ENCODE data around the gene TBX3. TPM values are rescaled to one million over a fixed set of nuclear protein-coding genes. Genes with fewer than 3 reads are reported as not detected.

The TBX3 gene
- total RNA-seq, 2 experiments from 2014 or later: not detected

- DNase-seq (ENCODE audit: low spot score): no peak
- Histone ChIP-seq H3K9me2 (ENCODE audit: insufficient read depth, low read length) (no peaks in the 10 kb centered on the region), H3K4me2 (ENCODE audit: low read length) (no peak overlapping the region), H3K36me3 (ENCODE audit: insufficient read depth, low read length) (no peaks in the 10 kb centered on the region), H4K20me1 (ENCODE audit: insufficient read depth, low read length) (no peaks in the 10 kb centered on the region), H3K4me3 (ENCODE audit: low read depth, low read length, poor library complexity, severe bottlenecking) (no peak overlapping the region), H3K9me3 (ENCODE audit: low read length) (no peaks in the 10 kb centered on the region), H2AFZ (ENCODE audit: low read length) (no peak overlapping the region), H3K79me2 (ENCODE audit: insufficient read depth, low read depth, low read length) (no peaks in the 10 kb centered on the region), H3K27ac (ENCODE audit: low read depth, low read length, poor library complexity, severe bottlenecking) (no peak overlapping the region), H3K4me1 (ENCODE audit: insufficient read depth, low read length, poor library complexity, severe bottlenecking) (no peaks in the 10 kb centered on the region)
- intact Hi-C loops (cut with micrococcal nuclease; ENCODE audit: unreplicated experiment): no loop called here
- no TSS peak for BruUV-seq (replicated peaks)
- TF ChIP-seq EZH2phosphoT487 (IDR thresholded peaks at IDR 0.05; ENCODE audit: borderline replicate concordance, low read depth, low read length) (no peak), CTCF (conservative IDR thresholded peaks at IDR 0.05; ENCODE audit: low read length) (no peak)
- POLR2A ChIA-PET: interaction anchor here (0.7 kb wide), 1 partner anchor 8 kb away, joined by 3 read pairs; no protein-coding TSS in a partner anchor
- CTCF ChIA-PET (ENCODE audit: unreplicated experiment): no interaction called here
These were observed 27.8 kb downstream of the TBX3 start for GRCh38 chr12:114655934-114656749.

GRCh38 chr12:114649585-114649984 is 34.4 kb downstream of the TBX3 start:
- CTCF ChIA-PET (ENCODE audit: unreplicated experiment): no interaction called here
- no TSS peak for BruUV-seq (replicated peaks)

More at GRCh38 chr12:114649585-114649984, 34.4 kb downstream of the TBX3 start:
- Histone ChIP-seq H2AFZ (ENCODE audit: low read length) (no peak overlapping the region), H3K4me3 (ENCODE audit: low read depth, low read length, poor library complexity, severe bottlenecking) (no peak overlapping the region), H3K9me3 (ENCODE audit: low read length) (no peaks in the 10 kb centered on the region), H3K9me2 (ENCODE audit: insufficient read depth, low read length) (no peaks in the 10 kb centered on the region), H3K36me3 (ENCODE audit: insufficient read depth, low read length) (no peaks in the 10 kb centered on the region), H3K4me2 (ENCODE audit: low read length) (no peak overlapping the region), H3K27ac (ENCODE audit: low read depth, low read length, poor library complexity, severe bottlenecking) (no peak overlapping the region), H4K20me1 (ENCODE audit: insufficient read depth, low read length) (no peaks in the 10 kb centered on the region), H3K4me1 (ENCODE audit: insufficient read depth, low read length, poor library complexity, severe bottlenecking) (no peaks in the 10 kb centered on the region), H3K79me2 (ENCODE audit: insufficient read depth, low read depth, low read length) (no peaks in the 10 kb centered on the region)
- no peak for DNase-seq (ENCODE audit: low spot score)
- intact Hi-C loops (cut with micrococcal nuclease; ENCODE audit: unreplicated experiment): no loop called here
- TF ChIP-seq CTCF (conservative IDR thresholded peaks at IDR 0.05; ENCODE audit: low read length) (no peak), EZH2phosphoT487 (IDR thresholded peaks at IDR 0.05; ENCODE audit: borderline replicate concordance, low read depth, low read length) (no peak)
- POLR2A ChIA-PET: no interaction called here

Data from OCI-LY7 (cell line).